Keratinocyte (primary cell): ENCODE results near the gene CNKSR3. TPM values are rescaled to one million over a fixed set of nuclear protein-coding genes. Genes with fewer than 3 reads are reported as not detected.

ENCODE experiments used
- DNase-seq: peaks from one replicate; pipeline ENCODE4 v3.0.0-alpha.2; 2011; ENCODE audit warnings: low read depth, missing footprints, low spot score
- FAIRE-seq: peaks from 2 replicates; lab custom pipeline; 2011; peaks lifted over from hg19 to GRCh38; lab: Jason Lieb, UNC
- H2AFZ ChIP-seq: 2 replicates; pipeline ENCODE4 v1.6.0; 2012; ENCODE audit warnings: low read length, control low read depth, inconsistent platforms; ENCODE audit not compliant: control insufficient read depth
- H3K27ac ChIP-seq: 2 replicates; pipeline ENCODE4 v1.5.1; 2011; ENCODE audit warnings: low read length; ENCODE audit not compliant: control insufficient read depth, insufficient read depth
- H3K27me3 ChIP-seq: 3 replicates; pipeline ENCODE4 v1.6.0; 2011; ENCODE audit warnings: low read length; ENCODE audit not compliant: control insufficient read depth, insufficient read depth; ENCODE audit errors: extremely low read depth
- H3K36me3 ChIP-seq, 2 experiments: 2 replicates in 1 of 2; 3 replicates in 1 of 2; pipeline ENCODE4 v1.5.1; 2011; ENCODE audit warnings: low read length in 2 of 2, mild to moderate bottlenecking in 1 of 2; ENCODE audit not compliant: control insufficient read depth in 2 of 2, insufficient read depth in 2 of 2; ENCODE audit errors: extremely low read depth in 1 of 2
- H3K4me1 ChIP-seq: 3 replicates; pipeline ENCODE4 v1.5.1; 2011; ENCODE audit warnings: low read length; ENCODE audit not compliant: control insufficient read depth, insufficient read depth; ENCODE audit errors: extremely low read depth
- H3K4me2 ChIP-seq: 3 replicates; pipeline ENCODE4 v1.6.0; 2011; ENCODE audit warnings: low read depth, low read length; ENCODE audit not compliant: control insufficient read depth, insufficient read depth; ENCODE audit errors: extremely low read depth
- H3K4me3 ChIP-seq, 3 experiments: fragments of 200-600 bp in 1 of 3; sonication (generic) in 1 of 3; 2 replicates in 2 of 3; 3 replicates in 1 of 3; pipeline ENCODE4 v1.5.1; 2011 to 2016; ENCODE audit warnings: low read length in 3 of 3, mild to moderate bottlenecking in 3 of 3, control low read depth in 2 of 3, inconsistent platforms in 1 of 3, low read depth in 1 of 3, mixed read lengths in 1 of 3, mixed run types in 1 of 3, moderate library complexity in 1 of 3; ENCODE audit not compliant: control insufficient read depth in 2 of 3, insufficient read depth in 2 of 3; ENCODE audit errors: extremely low read depth in 1 of 3
- H3K79me2 ChIP-seq: 2 replicates; pipeline ENCODE4 v1.6.0; 2012; ENCODE audit warnings: low read length; ENCODE audit not compliant: control insufficient read depth, insufficient read depth
- H3K9ac ChIP-seq: 3 replicates; pipeline ENCODE4 v1.6.0; 2011; ENCODE audit warnings: low read length; ENCODE audit not compliant: control insufficient read depth, insufficient read depth; ENCODE audit errors: extremely low read depth
- H3K9me1 ChIP-seq: 3 replicates; pipeline ENCODE4 v1.6.0; 2011; ENCODE audit warnings: low read length; ENCODE audit not compliant: control insufficient read depth, insufficient read depth; ENCODE audit errors: extremely low read depth
- H3K9me3 ChIP-seq: 2 replicates; pipeline ENCODE4 v1.5.1; 2012; ENCODE audit warnings: low read depth, low read length; ENCODE audit not compliant: control insufficient read depth
- H4K20me1 ChIP-seq: 3 replicates; pipeline ENCODE4 v1.6.0; 2011; ENCODE audit warnings: low read length; ENCODE audit not compliant: control insufficient read depth, insufficient read depth; ENCODE audit errors: extremely low read depth
- CTCF ChIP-seq, 3 experiments: IDR thresholded peaks in 1 of 3; conservative IDR thresholded peaks in 1 of 3; optimal IDR thresholded peaks in 1 of 3; 2 replicates in 2 of 3; 3 replicates in 1 of 3; pipeline versions ENCODE3 to v1.5.1; 2011; ENCODE audit warnings: low read length in 3 of 3, mild to moderate bottlenecking in 3 of 3, moderate library complexity in 2 of 3, control low read depth in 1 of 3, inconsistent platforms in 1 of 3; ENCODE audit not compliant: insufficient read depth in 2 of 3; ENCODE audit errors: extremely low read depth in 1 of 3
- EZH2 ChIP-seq: IDR thresholded peaks from one replicate; pipeline ENCODE4 v1.6.1; 2012; ENCODE audit warnings: inconsistent platforms, mild to moderate bottlenecking, low read length, moderate library complexity
- dilution Hi-C: fragments of 300-500 bp; cut with MboI; formaldehyde crosslinking; loops from one replicate; pipeline ENCODE4 v1.7.0; 2020; ENCODE audit warnings: low sequenced_read_pairs; ENCODE audit not compliant: extremely low pct_ligation_motif_present
- polyA plus RNA-seq, 5 experiments: library from polyadenylated mRNA; depleted of rRNA in 3 of 5; stranded (reverse) in 3 of 5; stranded (forward) in 1 of 5; unstranded in 1 of 5; fragments of >200 nt; gene quantifications; 1 replicate in 1 of 5; 2 replicates in 3 of 5; 3 replicates in 1 of 5; pipeline versions ENCODE4 v1.2.1 to v1.2.3, GENCODE V29; 2011 to 2012; ENCODE audit warnings: missing spikeins in 2 of 5, low read depth in 1 of 5, low replicate concordance in 1 of 5

Gene CNKSR3
- polyA plus RNA-seq, 1 donor (not counting 4 experiments of a cell fraction or from before 2014, with no cell fraction given) = 2.0 TPM

GRCh38 chr6:154473324-154473723, 37.2 kb downstream of the CNKSR3 start:
- no peak overlapping the region for H2AFZ ChIP-seq
- no peaks in the 10 kb centered on the region for H3K79me2 ChIP-seq
- dilution Hi-C loops = loop anchor here (25.0 kb wide), 1 partner anchor 311 kb away; no protein-coding TSS in a partner anchor
- no peak overlapping the region for H3K27ac ChIP-seq
- no peaks in the 10 kb centered on the region for H3K9me3 ChIP-seq
- TF ChIP-seq EZH2 (no peak), CTCF (optimal IDR thresholded peaks at IDR 0.05 in 1 of 3, IDR thresholded peaks at IDR 0.05 in 1 of 3, conservative IDR thresholded peaks at IDR 0.05 in 1 of 3; ENCODE audit: extremely low read depth in 1 of 3, insufficient read depth in 2 of 3, low read length in 3 of 3) (no peak)
- peaks cover 2% of the 10 kb centered on the region for H3K9me1 ChIP-seq
- no peak overlapping the region for H3K4me3 ChIP-seq
- H4K20me1 ChIP-seq = no peaks in the 10 kb centered on the region
- no peak overlapping the region for H3K9ac ChIP-seq
- H3K36me3 ChIP-seq = no peaks in the 10 kb centered on the region
- no peak for DNase-seq
- no peaks in the 10 kb centered on the region for H3K27me3 ChIP-seq
- no peak for FAIRE-seq
- H3K4me2 ChIP-seq = no peak overlapping the region
- H3K4me1 ChIP-seq = peaks cover 13% of the 10 kb centered on the region

GRCh38 chr6:154471609-154472362, 38.7 kb downstream of the CNKSR3 start:
- H3K4me3 ChIP-seq = no peak overlapping the region
- no peaks in the 10 kb centered on the region for H3K27me3 ChIP-seq
- no peak overlapping the region for H2AFZ ChIP-seq
- dilution Hi-C loops = loop anchor here (25.0 kb wide), 1 partner anchor 309 kb away; no protein-coding TSS in a partner anchor
- H3K79me2 ChIP-seq = no peaks in the 10 kb centered on the region
- no peaks in the 10 kb centered on the region for H3K9me3 ChIP-seq
- DNase-seq (no peak), FAIRE-seq (no peak)
- peaks cover 16% of the 10 kb centered on the region for H3K4me1 ChIP-seq
- TF ChIP-seq EZH2 (no peak), CTCF (optimal IDR thresholded peaks at IDR 0.05 in 1 of 3, IDR thresholded peaks at IDR 0.05 in 1 of 3, conservative IDR thresholded peaks at IDR 0.05 in 1 of 3; ENCODE audit: extremely low read depth in 1 of 3, insufficient read depth in 2 of 3, low read length in 3 of 3) (no peak)
- no peak overlapping the region for H3K4me2 ChIP-seq
- no peak overlapping the region for H3K27ac ChIP-seq
- H3K9me1 ChIP-seq = peaks cover 2% of the 10 kb centered on the region
- H4K20me1 ChIP-seq = no peaks in the 10 kb centered on the region
- no peak overlapping the region for H3K9ac ChIP-seq
- no peaks in the 10 kb centered on the region for H3K36me3 ChIP-seq
